Eye (tissue), 1 donor: ENCODE results near the gene NCF4.

Experiments
- DNase-seq: peaks from one replicate; pipeline ENCODE4 v3.0.0-alpha.2; 2015

NCF4 gene

GRCh38 chr22:36865346-36865745 is 4.5 kb downstream of the NCF4 start:
- no peak for DNase-seq

- DNase-seq, result no peak
Observed at GRCh38 chr22:36867695-36868094, 6.9 kb downstream of the NCF4 start.

GRCh38 chr22:36868546-36869181 is 7.9 kb downstream of the NCF4 start:
- DNase-seq, result no peak

- no peak for DNase-seq
Observed at GRCh38 chr22:36870250-36870649, 9.4 kb downstream of the NCF4 start.

GRCh38 chr22:36871669-36872081 is 10.9 kb downstream of the NCF4 start:
- DNase-seq, result peak; percentile 13

GRCh38 chr22:36872084-36872483 is 11.3 kb downstream of the NCF4 start:
- DNase-seq, result peak; percentile 28

GRCh38 chr22:36872866-36873498 is 12.2 kb downstream of the NCF4 start:
- DNase-seq, result no peak

- DNase-seq, result peak; percentile 57
Observed at GRCh38 chr22:36873614-36874308, 13.0 kb downstream of the NCF4 start.

- no peak for DNase-seq
Observed at GRCh38 chr22:36874309-36874696, 13.5 kb downstream of the NCF4 start.

- DNase-seq, result no peak
Observed at GRCh38 chr22:36874736-36875135, 13.9 kb downstream of the NCF4 start.

- no peak for DNase-seq
Observed at GRCh38 chr22:36875741-36876140, 14.9 kb downstream of the NCF4 start.

- DNase-seq, result no peak
Observed at GRCh38 chr22:36879775-36880174, 19.0 kb downstream of the NCF4 start.

- DNase-seq, result peak; percentile 16
Observed at GRCh38 chr22:36881504-36882245, 20.9 kb downstream of the NCF4 start.

- DNase-seq, result no peak
Observed at GRCh38 chr22:36884349-36885158, 23.7 kb downstream of the NCF4 start.

- no peak for DNase-seq
Observed at GRCh38 chr22:36885474-36885873, 24.7 kb downstream of the NCF4 start.

GRCh38 chr22:36886016-36886415 is 25.2 kb downstream of the NCF4 start:
- DNase-seq, result no peak

GRCh38 chr22:36887162-36887561 is 26.4 kb downstream of the NCF4 start:
- no peak for DNase-seq

GRCh38 chr22:36891646-36892045 is 30.8 kb downstream of the NCF4 start:
- no peak for DNase-seq

GRCh38 chr22:36892292-36892691 is 31.5 kb downstream of the NCF4 start:
- no peak for DNase-seq

- DNase-seq, result no peak
Observed at GRCh38 chr22:36893262-36893661, 32.5 kb downstream of the NCF4 start.

- no peak for DNase-seq
Observed at GRCh38 chr22:36894266-36894665, 33.5 kb downstream of the NCF4 start.

GRCh38 chr22:36897611-36898010 is 36.8 kb downstream of the NCF4 start:
- no peak for DNase-seq

- DNase-seq, result no peak
Observed at GRCh38 chr22:36898690-36899089, 37.9 kb downstream of the NCF4 start.
